ENCODE measurements around the gene KIF16B.

DNA sequence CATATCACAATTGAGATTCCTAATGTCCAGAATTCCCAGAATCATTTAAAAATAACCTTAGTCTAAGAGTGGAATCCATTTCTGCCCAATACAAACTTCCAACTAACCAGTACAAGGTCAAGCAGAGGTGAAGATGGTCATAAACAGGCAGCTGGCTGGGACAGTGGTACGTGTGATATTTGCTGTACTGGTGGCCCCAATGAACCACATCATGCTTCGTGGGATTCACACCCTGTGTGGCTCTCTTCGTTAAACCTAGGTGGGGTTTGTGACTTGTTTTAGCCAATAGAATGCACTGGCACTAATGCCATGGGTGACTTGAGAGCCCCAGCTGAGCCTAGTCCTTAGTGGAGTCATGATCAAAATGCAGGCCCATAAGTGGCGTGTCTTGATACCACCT is 286.6 kb downstream of the KIF16B start:
- TF ChIP-seq, protein P1, sequence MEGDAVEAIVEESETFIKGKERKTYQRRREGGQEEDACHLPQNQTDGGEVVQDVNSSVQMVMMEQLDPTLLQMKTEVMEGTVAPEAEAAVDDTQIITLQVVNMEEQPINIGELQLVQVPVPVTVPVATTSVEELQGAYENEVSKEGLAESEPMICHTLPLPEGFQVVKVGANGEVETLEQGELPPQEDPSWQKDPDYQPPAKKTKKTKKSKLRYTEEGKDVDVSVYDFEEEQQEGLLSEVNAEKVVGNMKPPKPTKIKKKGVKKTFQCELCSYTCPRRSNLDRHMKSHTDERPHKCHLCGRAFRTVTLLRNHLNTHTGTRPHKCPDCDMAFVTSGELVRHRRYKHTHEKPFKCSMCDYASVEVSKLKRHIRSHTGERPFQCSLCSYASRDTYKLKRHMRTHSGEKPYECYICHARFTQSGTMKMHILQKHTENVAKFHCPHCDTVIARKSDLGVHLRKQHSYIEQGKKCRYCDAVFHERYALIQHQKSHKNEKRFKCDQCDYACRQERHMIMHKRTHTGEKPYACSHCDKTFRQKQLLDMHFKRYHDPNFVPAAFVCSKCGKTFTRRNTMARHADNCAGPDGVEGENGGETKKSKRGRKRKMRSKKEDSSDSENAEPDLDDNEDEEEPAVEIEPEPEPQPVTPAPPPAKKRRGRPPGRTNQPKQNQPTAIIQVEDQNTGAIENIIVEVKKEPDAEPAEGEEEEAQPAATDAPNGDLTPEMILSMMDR (IDR thresholded peaks at IDR 0.05): no peak
- no peak for TF ChIP-seq POLR2A (IDR thresholded peaks at IDR 0.05)

Measured in lower leg skin (tissue), 3 donors.